HepG2 (cell line): ENCODE measurements around the gene PASD1.

Source experiments
- CTCF ChIP-seq: sonication (generic); formaldehyde crosslinking; IDR thresholded peaks from 2 replicates; pipeline ENCODE4 v1.5.0; 2020; ENCODE audit warnings: mild to moderate bottlenecking, missing genetic modification reagents, moderate library complexity
- EHMT2 ChIP-seq: fragments of 200-600 bp; sonication (generic); IDR thresholded peaks from 2 replicates; pipeline ENCODE4 v1.7.0; 2017; ENCODE audit warnings: antibody characterized with exemption, low read depth, low read length, borderline replicate concordance
- ETS1 ChIP-seq: sonication (generic); formaldehyde crosslinking; IDR thresholded peaks from 2 replicates; pipeline ENCODE4 v1.4.0; 2020; ENCODE audit warnings: missing genetic modification reagents
- ISL2 ChIP-seq: sonication (generic); formaldehyde crosslinking; IDR thresholded peaks from 2 replicates; pipeline ENCODE4 v1.5.0; 2020; ENCODE audit warnings: missing genetic modification reagents
- MAX ChIP-seq: IDR thresholded peaks from 2 replicates; pipeline ENCODE4 v1.6.1; 2012; ENCODE audit warnings: inconsistent platforms
- MYC ChIP-seq: sonication (generic); formaldehyde crosslinking; IDR thresholded peaks from 2 replicates; pipeline ENCODE4 v1.9.0; 2021; ENCODE audit warnings: missing genetic modification reagents, borderline replicate concordance
- PBX3 ChIP-seq: sonication (generic); formaldehyde crosslinking; IDR thresholded peaks from 2 replicates; pipeline ENCODE4 v1.8.1; 2023; ENCODE audit warnings: missing genetic modification reagents, inconsistent platforms, borderline replicate concordance
- SMC3 ChIP-seq: IDR thresholded peaks from 2 replicates; pipeline ENCODE4 v1.6.1; 2011; ENCODE audit warnings: low read length, improper control_type of control experiment
- TSC22D2 ChIP-seq: sonication (generic); formaldehyde crosslinking; IDR thresholded peaks from 2 replicates; pipeline ENCODE4 v1.5.1; 2020; ENCODE audit warnings: missing genetic modification reagents, mild to moderate bottlenecking, borderline replicate concordance
- ZBTB21 ChIP-seq: sonication (generic); formaldehyde crosslinking; IDR thresholded peaks from 2 replicates; pipeline ENCODE4 v1.4.0; 2020; ENCODE audit warnings: missing genetic modification reagents
- ZBTB42 ChIP-seq: sonication (generic); formaldehyde crosslinking; IDR thresholded peaks from 2 replicates; pipeline ENCODE4 v1.5.0; 2020; ENCODE audit warnings: mild to moderate bottlenecking, missing genetic modification reagents
- ZNF12 ChIP-seq: sonication (generic); formaldehyde crosslinking; IDR thresholded peaks from 2 replicates; pipeline ENCODE4 v1.5.0; 2020; ENCODE audit warnings: missing genetic modification reagents
- ZNF282 ChIP-seq: fragments of 450-650 bp; IDR thresholded peaks from 2 replicates; pipeline ENCODE4 v1.6.1; 2018; ENCODE audit not compliant: partially characterized antibody

GRCh38 chrX:151523351-151523750 lies 40.1 kb upstream of the PASD1 start:
- TF ChIP-seq EHMT2 = no peak
- no peak for TF ChIP-seq ZBTB21 (CRISPR knock-in tag)
- TF ChIP-seq ZNF282 = no peak
- TF ChIP-seq MAX = no peak
- no peak for TF ChIP-seq ETS1
- no peak for TF ChIP-seq ZNF12 (CRISPR knock-in tag)
- TF ChIP-seq CTCF (CRISPR knock-in tag) = no peak
- no peak for TF ChIP-seq MYC (CRISPR knock-in tag)
- TF ChIP-seq TSC22D2 (CRISPR knock-in tag) = no peak
- no peak for TF ChIP-seq PBX3
- TF ChIP-seq SMC3 = no peak
- no peak for TF ChIP-seq ISL2 (CRISPR knock-in tag)
- no peak for TF ChIP-seq ZBTB42 (CRISPR knock-in tag)
